Measurements from ENCODE around the gene DHX16. TPM values are rescaled to one million over a fixed set of nuclear protein-coding genes. Genes with fewer than 3 reads are reported as not detected.

Gene DHX16
- total and polyA plus RNA-seq, 2 of the 4 experiments (the other 2 are of a cell fraction): 47.9 to 48.4 TPM

DNA sequence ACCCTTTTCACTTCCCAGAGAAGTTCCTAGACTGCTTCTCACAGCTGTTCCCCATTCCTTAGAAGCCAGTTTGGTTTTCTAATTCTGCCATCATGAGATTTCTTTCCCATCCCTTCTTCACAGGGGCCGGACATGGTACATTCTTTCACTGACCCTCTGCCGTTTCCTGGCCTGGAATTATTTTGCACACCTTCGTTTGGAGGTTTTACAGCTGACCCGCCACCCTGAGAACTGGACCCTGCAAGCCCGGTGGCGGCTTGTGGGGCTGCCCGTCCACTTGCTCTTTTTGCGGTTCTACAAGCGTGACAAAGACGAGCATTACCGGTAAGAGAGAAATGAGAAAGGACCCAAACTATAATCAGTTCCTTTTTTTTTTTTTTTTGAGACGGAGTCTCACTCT is 21.7 kb downstream of the DHX16 start:
- Histone ChIP-seq H3K23ac (ENCODE audit: low read depth, low read length) (no peak overlapping the region), H3K9me3 (ENCODE audit: control insufficient read depth, insufficient read depth, low read length) (no peaks in the 10 kb centered on the region), H2BK5ac (ENCODE audit: low read depth, low read length, poor library complexity, severe bottlenecking) (no peak overlapping the region), H3K9me1 (ENCODE audit: insufficient read depth, low read length) (no peaks in the 10 kb centered on the region; the same call in 1 of the 2 replicates), H3K4ac (ENCODE audit: low read depth, low read length) (no peak overlapping the region), H3K79me1 (ENCODE audit: low read depth in 1 of 2, low read length in 2 of 2) (peaks cover 7 to 33% of the 10 kb centered on the region in 2 experiments), H3K4me1 (ENCODE audit: control insufficient read depth, insufficient read depth, low read length) (no peaks in the 10 kb centered on the region), H4K91ac (ENCODE audit: insufficient read depth, low read depth, low read length) (no peak overlapping the region), H3K4me3 (ENCODE audit: insufficient read depth, low read depth, low read length) (no peak overlapping the region), H3K36me3 (ENCODE audit: control insufficient read depth, insufficient read depth, low read length) (peaks cover 42% of the 10 kb centered on the region), H2BK15ac (ENCODE audit: low read depth, low read length) (no peak overlapping the region), H2AK5ac (ENCODE audit: low read depth, low read length) (no peak overlapping the region), H3K18ac (ENCODE audit: low read depth, low read length) (no peak overlapping the region), H3K56ac (ENCODE audit: extremely low read depth, insufficient read depth, low read length) (no peak overlapping the region), H4K5ac (ENCODE audit: low read depth, low read length) (no peak overlapping the region), H2AFZ (replicated peaks; ENCODE audit: low read length, poor library complexity) (no peak overlapping the region), H4K20me1 (ENCODE audit: insufficient read depth, low read length) (peaks cover 4% of the 10 kb centered on the region; the same call in 1 of the 2 replicates), H2BK120ac (ENCODE audit: low read depth, low read length) (no peak overlapping the region), H3K9ac (ENCODE audit: low read depth, low read length) (no peak overlapping the region), H3K14ac (replicated peaks; ENCODE audit: low read depth, low read length) (no peak overlapping the region), H3K27ac (ENCODE audit: insufficient read depth, low read length) (no peak overlapping the region), H3K27me3 (ENCODE audit: control insufficient read depth, insufficient read depth, low read length) (no peaks in the 10 kb centered on the region), H3K4me2 (ENCODE audit: low read depth, low read length) (no peak overlapping the region), H2BK20ac (ENCODE audit: low read depth, low read length) (no peak overlapping the region), H4K8ac (ENCODE audit: low read depth in 2 of 2, low read length in 2 of 2) (no peak overlapping the region), H2AK9ac (replicated peaks; ENCODE audit: low read depth, low read length, poor library complexity) (no peak overlapping the region)
- ATAC-seq (ENCODE audit: low read depth) (no peak), DNase-seq (no peak)
- in situ Hi-C loops (cut with MboI; ENCODE audit: low sequenced_read_pairs): no loop called here
- CTCF ChIA-PET: interaction anchor here (0.8 kb wide), 1 partner anchor 670 kb away, joined by 3 read pairs; no protein-coding TSS in a partner anchor
- dilution Hi-C loops (cut with HindIII; ENCODE audit: low sequenced_read_pairs, unreplicated experiment): no loop called here
- POLR2A ChIA-PET (ENCODE audit: unreplicated experiment): no interaction called here
- WGBS, 2 experiments (ENCODE audit: extremely low coverage in 2 of 2, insufficient read length in 1 of 2): 96% methylated on average over 7 of the region's 12 CpGs; no CpG with 5 or more reads in 1 of the 2 experiments
- no TSS peak for BruUV-seq (replicated peaks)
- no peak for TF ChIP-seq CHD1 (IDR thresholded peaks at IDR 0.05; ENCODE audit: low read depth, low read length)
- TF ChIP-seq RAD21 (IDR thresholded peaks at IDR 0.05; ENCODE audit: low read length): no peak
- no peak for TF ChIP-seq NFE2L2 (IDR thresholded peaks at IDR 0.05; ENCODE audit: low read depth, low read length)
- no peak for TF ChIP-seq RFX5 (IDR thresholded peaks at IDR 0.05; ENCODE audit: low read depth, low read length)
- TF ChIP-seq RCOR1 (IDR thresholded peaks at IDR 0.05; ENCODE audit: insufficient replicate concordance, low read length): no peak
- no peak for TF ChIP-seq BHLHE40 (IDR thresholded peaks at IDR 0.05; ENCODE audit: low read depth, low read length)
- no peak for TF ChIP-seq FOS (IDR thresholded peaks at IDR 0.05; ENCODE audit: low read depth, low read length)
- no peak for TF ChIP-seq CEBPB (IDR thresholded peaks at IDR 0.05; ENCODE audit: low read depth, low read length)
- TF ChIP-seq SMC3 (IDR thresholded peaks at IDR 0.05; ENCODE audit: low read depth, low read length): no peak
- no peak for TF ChIP-seq MAZ (IDR thresholded peaks at IDR 0.05; ENCODE audit: borderline replicate concordance, low read depth, low read length)
- TF ChIP-seq POLR2A (IDR thresholded peaks at IDR 0.05; ENCODE audit: low read depth, low read length): no peak
- TF ChIP-seq, protein P1, sequence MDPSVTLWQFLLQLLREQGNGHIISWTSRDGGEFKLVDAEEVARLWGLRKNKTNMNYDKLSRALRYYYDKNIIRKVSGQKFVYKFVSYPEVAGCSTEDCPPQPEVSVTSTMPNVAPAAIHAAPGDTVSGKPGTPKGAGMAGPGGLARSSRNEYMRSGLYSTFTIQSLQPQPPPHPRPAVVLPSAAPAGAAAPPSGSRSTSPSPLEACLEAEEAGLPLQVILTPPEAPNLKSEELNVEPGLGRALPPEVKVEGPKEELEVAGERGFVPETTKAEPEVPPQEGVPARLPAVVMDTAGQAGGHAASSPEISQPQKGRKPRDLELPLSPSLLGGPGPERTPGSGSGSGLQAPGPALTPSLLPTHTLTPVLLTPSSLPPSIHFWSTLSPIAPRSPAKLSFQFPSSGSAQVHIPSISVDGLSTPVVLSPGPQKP (IDR thresholded peaks at IDR 0.05; ENCODE audit: borderline replicate concordance, low read depth, low read length): no peak
- TF ChIP-seq, protein P2, sequence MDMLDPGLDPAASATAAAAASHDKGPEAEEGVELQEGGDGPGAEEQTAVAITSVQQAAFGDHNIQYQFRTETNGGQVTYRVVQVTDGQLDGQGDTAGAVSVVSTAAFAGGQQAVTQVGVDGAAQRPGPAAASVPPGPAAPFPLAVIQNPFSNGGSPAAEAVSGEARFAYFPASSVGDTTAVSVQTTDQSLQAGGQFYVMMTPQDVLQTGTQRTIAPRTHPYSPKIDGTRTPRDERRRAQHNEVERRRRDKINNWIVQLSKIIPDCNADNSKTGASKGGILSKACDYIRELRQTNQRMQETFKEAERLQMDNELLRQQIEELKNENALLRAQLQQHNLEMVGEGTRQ (IDR thresholded peaks at IDR 0.05; ENCODE audit: low read depth, low read length): no peak
- TF ChIP-seq MAFK (IDR thresholded peaks at IDR 0.05; ENCODE audit: low read depth, low read length): no peak
- intact Hi-C loops (cut with micrococcal nuclease): no loop called here

All from IMR-90 (cell line).